ENCODE data around the gene PPDPF.

Gene PPDPF

GRCh38 chr20:63567386-63568169, 47.0 kb downstream of the PPDPF start:
- H3K4me1 ChIP-seq (ENCODE audit: control insufficient read depth, low read length) = peaks cover 19% of the 10 kb centered on the region
- no peak overlapping the region for H3K27ac ChIP-seq (ENCODE audit: low read depth, low read length)

GRCh38 chr20:63568170-63568981, 47.8 kb downstream of the PPDPF start:
- no peak overlapping the region for H3K4me3 ChIP-seq (ENCODE audit: low read length)
- H4K20me1 ChIP-seq (ENCODE audit: control insufficient read depth, insufficient read depth, low read depth, low read length) = peaks cover 3% of the 10 kb centered on the region; the same call in 1 of the 2 replicates
- peaks cover 12% of the 10 kb centered on the region for H3K4me1 ChIP-seq (ENCODE audit: control insufficient read depth, low read length)
- H3K79me2 ChIP-seq (ENCODE audit: control insufficient read depth, low read length) = no peaks in the 10 kb centered on the region
- no peak for TF ChIP-seq CTCF (IDR thresholded peaks at IDR 0.05; ENCODE audit: low read depth, low read length, poor library complexity, severe bottlenecking)
- TF ChIP-seq EZH2phosphoT487 (IDR thresholded peaks at IDR 0.05; ENCODE audit: borderline replicate concordance, low read length) = no peak
- no peaks in the 10 kb centered on the region for H3K9me2 ChIP-seq (replicated peaks; ENCODE audit: control insufficient read depth, low read length)
- no peak overlapping the region for H3K27ac ChIP-seq (ENCODE audit: low read depth, low read length)
- H3K36me3 ChIP-seq (ENCODE audit: control insufficient read depth, low read length) = no peaks in the 10 kb centered on the region
- no peaks in the 10 kb centered on the region for H3K9me3 ChIP-seq (ENCODE audit: control insufficient read depth, insufficient read depth, low read length)
- H3F3A ChIP-seq (ENCODE audit: control insufficient read depth, insufficient read depth) = no peaks in the 10 kb centered on the region
- H3K27me3 ChIP-seq (ENCODE audit: control insufficient read depth, low read length) = peaks cover 24% of the 10 kb centered on the region
- H3K4me2 ChIP-seq (ENCODE audit: low read length) = 0 out of 2 replicates have a peak overlapping the region, but pooled peaks have one; percentile 1

More at GRCh38 chr20:63567386-63568169, 47.0 kb downstream of the PPDPF start:
- Histone ChIP-seq H4K20me1 (ENCODE audit: control insufficient read depth, insufficient read depth, low read depth, low read length) (peaks cover 3% of the 10 kb centered on the region; the same call in 1 of the 2 replicates), H3K79me2 (ENCODE audit: control insufficient read depth, low read length) (no peaks in the 10 kb centered on the region), H3K9me2 (replicated peaks; ENCODE audit: control insufficient read depth, low read length) (no peaks in the 10 kb centered on the region), H3K36me3 (ENCODE audit: control insufficient read depth, low read length) (no peaks in the 10 kb centered on the region), H3K4me3 (ENCODE audit: low read length) (no peak overlapping the region), H3K9me3 (ENCODE audit: control insufficient read depth, insufficient read depth, low read length) (no peaks in the 10 kb centered on the region), H3F3A (ENCODE audit: control insufficient read depth, insufficient read depth) (no peaks in the 10 kb centered on the region), H3K4me2 (ENCODE audit: low read length) (0 out of 2 replicates have a peak overlapping the region, but pooled peaks have one; percentile 1), H3K27me3 (ENCODE audit: control insufficient read depth, low read length) (peaks cover 24% of the 10 kb centered on the region)
- no peak for TF ChIP-seq EZH2phosphoT487 (IDR thresholded peaks at IDR 0.05; ENCODE audit: borderline replicate concordance, low read length)
- no peak for TF ChIP-seq CTCF (IDR thresholded peaks at IDR 0.05; ENCODE audit: low read depth, low read length, poor library complexity, severe bottlenecking)

DNA sequence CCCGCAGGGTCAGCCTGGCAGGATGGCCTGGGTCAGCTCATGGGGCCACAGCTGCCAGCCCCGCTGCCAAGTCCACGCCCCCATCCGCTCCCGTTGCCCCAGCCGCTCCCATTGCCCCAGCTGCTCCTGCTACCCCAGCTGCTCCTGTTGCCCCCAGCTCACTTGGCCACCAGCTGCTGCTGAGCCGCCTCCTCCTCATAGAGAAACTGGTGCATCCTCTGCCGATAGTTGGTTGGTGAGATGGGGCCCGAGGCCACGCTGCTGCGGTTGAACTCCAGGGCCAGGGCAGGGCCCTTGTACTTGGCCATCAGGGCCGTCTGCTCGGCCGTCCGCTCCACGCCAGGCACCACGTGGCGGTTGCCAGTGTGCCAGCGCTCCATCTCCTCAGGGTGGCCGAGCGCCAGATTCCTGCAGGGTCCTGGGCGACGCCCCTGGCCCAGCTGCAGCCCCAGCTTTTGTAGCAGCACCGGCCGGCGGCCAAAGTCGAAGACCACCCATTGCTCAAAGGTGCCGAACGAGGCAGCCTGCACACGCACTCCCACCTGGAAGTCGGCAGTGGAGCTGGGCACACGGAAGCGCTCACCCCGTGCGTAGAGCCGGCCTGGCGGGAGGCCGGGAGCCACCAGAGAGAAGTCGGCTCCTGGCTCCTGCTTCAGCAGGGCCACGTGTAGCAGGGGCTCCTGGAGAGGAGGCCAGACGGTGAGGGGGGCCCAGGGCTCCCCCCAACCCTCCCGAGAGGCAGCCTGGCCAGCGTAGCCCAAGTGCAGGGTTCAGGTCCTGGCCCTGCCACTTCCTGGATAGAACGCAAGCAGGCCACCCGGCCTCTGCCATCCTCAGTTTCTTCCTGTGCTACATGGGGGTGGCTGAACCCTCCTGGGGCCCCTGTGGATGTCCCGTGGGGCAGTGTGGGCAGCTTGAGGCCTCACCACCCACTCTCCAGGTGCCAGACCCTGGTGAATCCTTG, 48.7 kb downstream of the PPDPF start:
- TF ChIP-seq EZH2phosphoT487 (IDR thresholded peaks at IDR 0.05; ENCODE audit: borderline replicate concordance, low read length) = no peak
- no peak for TF ChIP-seq CTCF (IDR thresholded peaks at IDR 0.05; ENCODE audit: low read depth, low read length, poor library complexity, severe bottlenecking)
- Histone ChIP-seq H3K27ac (ENCODE audit: low read depth, low read length) (no peak overlapping the region), H4K20me1 (ENCODE audit: control insufficient read depth, insufficient read depth, low read depth, low read length) (peaks cover 3% of the 10 kb centered on the region; the same call in 1 of the 2 replicates), H3K4me1 (ENCODE audit: control insufficient read depth, low read length) (peaks cover 16% of the 10 kb centered on the region), H3K9me2 (replicated peaks; ENCODE audit: control insufficient read depth, low read length) (no peaks in the 10 kb centered on the region), H3K4me2 (ENCODE audit: low read length) (no peak overlapping the region), H3K4me3 (ENCODE audit: low read length) (no peak overlapping the region), H3K27me3 (ENCODE audit: control insufficient read depth, low read length) (peaks cover 27% of the 10 kb centered on the region), H3K79me2 (ENCODE audit: control insufficient read depth, low read length) (no peaks in the 10 kb centered on the region), H3F3A (ENCODE audit: control insufficient read depth, insufficient read depth) (no peaks in the 10 kb centered on the region), H3K36me3 (ENCODE audit: control insufficient read depth, low read length) (no peaks in the 10 kb centered on the region), H3K9me3 (ENCODE audit: control insufficient read depth, insufficient read depth, low read length) (no peaks in the 10 kb centered on the region)

Data from DOHH2 (cell line).